HL-60/S4 (cell line): ENCODE data around the gene THPO.
"Not testable (repeated sequence)": the region's sequence is repeated elsewhere in the genome, so short reads cannot be mapped to it uniquely, and the experiment has no call there.

Source experiments
- in situ Hi-C: fragments of 300-500 bp; cut with MboI; formaldehyde crosslinking; loops from 2 replicates; pipeline ENCODE4 v1.14.3; 2022; ENCODE audit warnings: low sequenced_read_pairs

The THPO gene

GRCh38 chr3:184353546-184353941, 24.5 kb downstream of the THPO start:
- in situ Hi-C loops = loop anchor here (25.0 kb wide), 1 partner anchor 434 kb away; no protein-coding TSS in a partner anchor

GRCh38 chr3:184352897-184353545, 25.0 kb downstream of the THPO start:
- in situ Hi-C loops = loop anchor here (25.0 kb wide), 1 partner anchor 434 kb away; no protein-coding TSS in a partner anchor

GRCh38 chr3:184352149-184352785, 25.7 kb downstream of the THPO start:
- in situ Hi-C loops = loop anchor here (25.0 kb wide), 1 partner anchor 435 kb away; no protein-coding TSS in a partner anchor

GRCh38 chr3:184351511-184352148, 26.4 kb downstream of the THPO start:
- in situ Hi-C loops = loop anchor here (25.0 kb wide), 1 partner anchor 436 kb away; no protein-coding TSS in a partner anchor

- in situ Hi-C loops = loop anchor here (25.0 kb wide), 1 partner anchor 437 kb away; no protein-coding TSS in a partner anchor
Measured at GRCh38 chr3:184350618-184351017, 27.4 kb downstream of the THPO start.

GRCh38 chr3:184349563-184350470, 28.2 kb downstream of the THPO start:
- in situ Hi-C loops = loop anchor here (25.0 kb wide), 1 partner anchor 437 kb away; no protein-coding TSS in a partner anchor

- in situ Hi-C loops = no loop called here
Measured at GRCh38 chr3:184348057-184348382, 30.0 kb downstream of the THPO start.

- in situ Hi-C loops = no loop called here
Measured at GRCh38 chr3:184347321-184348056, 30.5 kb downstream of the THPO start.

GRCh38 chr3:184346480-184347190, 31.4 kb downstream of the THPO start:
- in situ Hi-C loops = no loop called here

GRCh38 chr3:184345317-184346144, 32.5 kb downstream of the THPO start:
- in situ Hi-C loops = no loop called here

- in situ Hi-C loops = no loop called here
Measured at GRCh38 chr3:184344579-184345316, 33.3 kb downstream of the THPO start.

- in situ Hi-C loops = no loop called here
Measured at GRCh38 chr3:184343200-184343876, 34.7 kb downstream of the THPO start.

GRCh38 chr3:184341925-184342324, 36.1 kb downstream of the THPO start:
- in situ Hi-C loops = no loop called here

GRCh38 chr3:184339451-184340135, 38.4 kb downstream of the THPO start:
- in situ Hi-C loops = not testable (repeated sequence)

GRCh38 chr3:184339001-184339400, 39.0 kb downstream of the THPO start:
- in situ Hi-C loops = no loop called here

- in situ Hi-C loops = no loop called here
Measured at GRCh38 chr3:184338511-184338945, 39.5 kb downstream of the THPO start.

GRCh38 chr3:184337981-184338380, 40.0 kb downstream of the THPO start:
- in situ Hi-C loops = no loop called here
